NCI-H146 treated with DMSO at 0.1 percent for 48 hours (cell line): ENCODE data around the gene CISD2.
A peak's percentile ranks its signal among the peaks of the same experiment; 100 is the strongest.
"Not testable (repeated sequence)": the region's sequence is repeated elsewhere in the genome, so short reads cannot be mapped to it uniquely, and the experiment has no call there.

ENCODE experiments used
- DNase-seq: peaks from one replicate; lab custom pipeline; 2025; ENCODE audit not compliant: unreplicated experiment; lab: John Stamatoyannopoulos, UW

Gene CISD2

DNA sequence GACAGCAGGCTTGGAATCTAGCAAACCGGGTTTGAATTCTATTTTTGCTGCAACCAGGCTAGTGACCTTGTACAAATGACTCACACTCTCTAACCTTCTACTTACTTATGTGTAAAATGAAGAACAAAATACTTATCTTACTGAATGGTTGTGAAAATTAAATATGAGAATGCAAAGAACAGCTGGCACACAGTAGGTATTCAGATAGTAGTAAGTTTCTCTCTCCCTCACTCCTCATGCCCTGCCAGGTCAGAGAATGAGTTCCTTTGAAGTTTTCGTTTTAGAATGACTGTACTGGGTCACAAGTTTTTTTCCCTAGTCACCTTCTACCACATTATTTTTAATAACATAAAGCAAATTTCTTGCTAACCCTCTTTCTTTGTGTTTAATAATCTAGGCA is 33.0 kb downstream of the CISD2 start:
- DNase-seq = no peak

DNA sequence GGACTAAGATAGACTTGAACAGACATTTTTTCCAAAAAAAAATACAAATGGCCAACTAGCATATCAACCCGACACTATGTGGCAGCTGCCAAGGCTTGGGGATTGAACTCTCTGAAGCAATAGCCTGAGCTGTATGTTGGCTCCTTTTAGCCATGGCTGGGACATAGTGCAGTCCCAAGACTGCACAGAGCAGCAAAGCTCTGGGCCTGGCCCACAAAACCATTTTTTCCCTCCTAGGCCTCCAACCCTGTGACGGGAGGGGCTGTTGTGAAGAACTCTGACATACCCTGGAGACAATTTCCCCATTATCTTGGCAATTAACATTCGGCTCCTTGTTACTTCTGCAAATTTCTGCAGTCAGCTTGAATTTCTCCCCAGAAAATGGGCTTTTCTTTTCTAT is 50.1 kb downstream of the CISD2 start:
- DNase-seq = no peak

DNA sequence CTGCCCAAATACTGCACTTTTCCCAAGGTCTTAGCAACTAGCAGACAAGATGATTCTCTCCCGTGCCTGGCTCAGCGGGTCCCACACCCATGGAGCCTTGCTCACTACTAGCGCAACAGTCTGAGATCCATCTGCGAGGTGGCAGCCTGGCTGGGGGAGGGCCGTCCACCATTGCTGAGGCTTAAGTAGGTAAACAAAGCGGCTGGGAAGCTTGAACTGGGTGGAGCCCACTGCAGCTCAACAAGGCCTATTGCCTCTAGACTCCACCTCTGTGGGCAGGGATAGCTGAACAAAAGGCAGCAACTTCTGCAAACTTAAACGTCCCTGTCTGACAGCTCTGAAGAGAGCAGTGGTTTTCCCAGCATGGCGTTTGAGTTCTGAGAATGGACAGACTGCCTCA is 50.9 kb downstream of the CISD2 start:
- DNase-seq = peak; percentile 1

DNA sequence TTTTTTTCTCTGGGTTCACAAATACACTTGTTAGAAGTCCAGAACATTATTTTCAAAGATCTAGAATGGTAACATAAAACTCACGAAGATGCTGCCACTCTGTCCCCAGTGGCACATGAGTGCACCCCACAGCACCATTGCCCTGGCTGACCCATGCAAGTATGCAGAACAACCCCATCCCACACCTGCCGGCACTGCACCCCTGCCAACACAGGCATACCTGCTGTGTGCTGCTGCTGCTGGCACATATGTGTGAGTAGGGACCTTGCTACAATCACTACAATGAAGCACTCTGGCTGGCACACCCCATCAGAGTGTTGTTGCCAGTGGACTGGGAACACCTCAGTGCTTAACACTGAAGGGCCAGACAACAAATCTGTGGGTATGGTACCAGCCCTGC is 66.9 kb downstream of the CISD2 start:
- no peak for DNase-seq

DNA sequence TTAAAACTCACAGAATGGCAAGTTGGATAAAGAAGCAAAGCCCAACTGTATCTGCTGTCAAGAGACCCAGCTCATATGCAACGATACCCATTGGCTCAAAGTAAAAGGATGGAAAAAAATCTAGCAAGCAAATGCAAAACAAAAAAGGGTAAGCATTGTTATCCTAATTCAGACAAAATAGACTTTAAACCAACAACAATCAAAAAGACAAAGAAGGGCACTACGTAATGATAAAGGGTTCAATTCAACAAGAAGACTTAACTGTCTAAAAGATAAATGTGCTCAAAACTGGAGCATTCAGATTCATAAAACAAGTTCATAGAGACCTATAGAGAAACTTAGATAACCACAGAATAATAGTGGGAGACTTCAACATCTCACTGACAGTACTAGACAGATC is 69.3 kb downstream of the CISD2 start:
- not testable (repeated sequence) for DNase-seq
